A549 treated with AZD9567 at 1 μM for 4 hours (cell line): Measurements from ENCODE around the gene OR9Q1. TPM values are rescaled to one million over a fixed set of nuclear protein-coding genes. Genes with fewer than 3 reads are reported as not detected.

Experiments used
- total RNA-seq: library from RNA; stranded (reverse); fragments of 200-300 nt; extraction: Qiagen RNA extraction; gene quantifications from 5 replicates; pipeline ENCODE4 v1.2.3, GENCODE V29; 2022; ENCODE audit not compliant: insufficient read depth

The OR9Q1 gene, protein sequence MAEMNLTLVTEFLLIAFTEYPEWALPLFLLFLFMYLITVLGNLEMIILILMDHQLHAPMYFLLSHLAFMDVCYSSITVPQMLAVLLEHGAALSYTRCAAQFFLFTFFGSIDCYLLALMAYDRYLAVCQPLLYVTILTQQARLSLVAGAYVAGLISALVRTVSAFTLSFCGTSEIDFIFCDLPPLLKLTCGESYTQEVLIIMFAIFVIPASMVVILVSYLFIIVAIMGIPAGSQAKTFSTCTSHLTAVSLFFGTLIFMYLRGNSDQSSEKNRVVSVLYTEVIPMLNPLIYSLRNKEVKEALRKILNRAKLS
- total RNA-seq: not detected in 5 replicates

DNA sequence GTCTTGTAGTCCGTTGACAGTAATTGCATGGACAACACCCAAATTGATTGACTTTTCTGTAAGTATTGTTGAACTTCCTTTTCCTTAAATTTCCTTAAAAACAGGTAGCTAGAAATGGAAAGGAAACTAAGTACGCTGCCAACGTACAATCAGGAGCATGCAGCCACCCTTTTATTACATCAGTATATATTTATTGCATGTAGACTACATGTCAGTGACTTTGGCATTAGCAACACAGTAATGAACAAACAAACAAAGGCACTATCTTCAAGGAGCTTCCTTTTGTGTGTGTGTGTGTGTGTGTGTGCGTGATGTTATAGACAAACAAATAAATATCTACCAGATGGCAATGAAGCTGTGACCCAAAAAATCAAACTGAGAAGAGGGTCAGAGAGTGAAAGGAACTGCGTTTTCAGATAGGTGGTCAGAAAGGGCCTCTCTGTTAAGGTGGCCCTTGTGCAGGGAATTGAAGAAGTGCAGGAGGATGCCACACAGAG lies at the start of gene OR9Q1:
Gene OR9Q1 (plus strand): TSS at position 447 of the 497 bp plus-strand sequence. CDS start 155,564 bp downstream, outside the sequence.

DNA sequence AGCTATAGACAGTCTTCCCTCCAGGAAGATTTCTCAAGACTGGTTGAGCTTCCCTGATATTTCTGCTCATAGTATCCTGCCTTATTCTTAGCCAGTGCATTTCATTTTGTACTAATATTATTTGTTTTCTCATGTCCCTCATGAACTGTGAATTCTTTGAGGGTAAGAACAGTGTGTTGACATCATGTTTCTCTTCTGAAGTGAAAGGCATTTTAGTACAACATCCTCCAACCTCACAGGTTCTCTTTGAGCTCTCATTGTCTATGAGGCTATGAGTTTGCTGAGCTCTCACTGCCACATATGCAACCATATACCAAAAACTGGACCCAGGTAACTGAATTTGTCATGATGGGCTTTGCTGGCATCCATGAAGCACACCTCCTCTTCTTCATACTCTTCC lies 7.0 kb downstream of the OR9Q1 start, which contains the start of gene OR6Q1:
Gene OR6Q1 (plus strand): TSS at position 301 of the 400 bp plus-strand sequence. CDS start 0 bp downstream, at position 301.

DNA sequence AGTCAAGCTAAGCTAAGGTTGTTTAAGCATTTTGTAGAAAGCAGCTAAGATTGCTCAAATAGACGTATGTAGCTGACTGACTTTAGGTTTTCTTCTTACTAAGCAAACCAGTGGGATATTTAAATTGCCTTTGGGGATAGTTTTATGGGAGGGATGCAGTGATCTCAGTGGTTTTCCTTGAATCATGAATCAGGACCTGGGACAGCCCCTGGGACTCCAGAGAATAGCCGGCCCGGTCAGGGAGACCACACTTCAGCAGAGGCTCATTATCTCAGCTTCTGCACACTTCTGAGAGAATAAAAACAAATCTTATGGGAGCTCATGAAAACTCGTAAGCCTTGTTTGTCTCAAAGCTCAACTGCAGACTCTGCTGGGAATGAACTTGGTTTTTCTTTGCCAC lies 101.8 kb downstream of the OR9Q1 start, which contains the start of gene OR9I1:
Gene OR9I1 (minus strand): TSS at position 62 of the 400 bp plus-strand sequence. CDS start 6,086 bp downstream, outside the sequence.

DNA sequence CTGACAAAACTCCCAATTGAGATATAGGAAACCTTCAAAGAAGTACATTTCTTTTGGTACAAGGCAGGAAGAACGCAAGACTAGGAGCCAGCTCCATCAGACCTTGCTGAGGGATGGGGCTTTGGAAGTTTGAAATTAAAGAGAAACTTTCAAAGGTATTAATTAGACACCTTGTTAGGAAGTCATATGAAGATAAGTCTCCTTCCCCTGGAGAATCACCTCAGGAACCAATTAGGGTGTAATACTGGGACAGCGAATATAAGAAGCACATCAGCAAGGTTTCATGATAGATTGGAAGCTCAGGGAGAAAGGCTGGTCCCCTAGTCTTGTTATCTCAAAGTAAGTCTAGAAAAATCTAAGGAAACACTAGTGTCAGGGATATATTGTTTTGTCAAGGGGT lies 165.1 kb downstream of the OR9Q1 start, which contains the start of gene OR9Q2:
Gene OR9Q2 (plus strand): TSS at position 301 of the 400 bp plus-strand sequence. CDS start 1,421 bp downstream, outside the sequence.

DNA sequence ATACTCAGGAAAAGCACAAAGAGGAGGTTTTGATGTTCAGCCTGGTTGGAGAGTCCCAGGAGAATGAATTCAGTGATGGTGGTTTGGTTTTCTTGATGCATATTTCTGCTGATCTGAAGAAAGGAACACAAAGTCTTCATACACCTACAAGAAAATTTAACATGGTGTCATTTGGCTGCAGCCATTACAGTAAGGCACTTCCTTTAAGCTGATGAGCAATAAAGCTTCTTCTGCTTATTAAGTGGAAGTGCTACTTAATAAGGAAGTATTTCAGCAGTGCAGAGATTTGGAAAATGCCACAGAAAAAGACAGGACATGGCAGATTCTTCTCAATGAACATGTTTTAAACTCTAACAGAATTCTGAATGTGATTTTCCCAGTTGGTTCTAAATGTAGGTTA lies 180.4 kb downstream of the OR9Q1 start, which contains the start of gene OR1S2:
Gene OR1S2 (minus strand): TSS at position 101 of the 400 bp plus-strand sequence. CDS start 0 bp downstream, at position 101.

DNA sequence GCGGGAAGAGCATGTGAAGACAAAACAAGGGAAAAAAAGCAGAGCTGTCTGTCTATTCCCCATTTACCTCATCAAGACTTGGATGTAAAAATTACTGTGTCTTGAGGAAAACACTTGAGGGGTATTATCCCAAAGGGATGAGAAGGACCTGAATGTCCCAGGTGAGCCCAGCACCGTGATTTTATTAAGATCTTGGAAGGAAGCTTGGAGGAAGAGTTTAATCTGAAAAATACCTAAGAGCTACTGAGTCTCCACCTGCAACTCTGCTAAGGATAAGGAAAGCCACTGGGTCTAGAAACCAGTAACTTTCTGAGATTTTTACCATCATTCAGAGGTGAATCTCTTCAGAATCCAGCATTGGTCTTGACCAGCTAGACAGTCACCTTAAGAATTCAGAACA lies 188.7 kb downstream of the OR9Q1 start, which contains the start of gene OR1S1:
Gene OR1S1 (plus strand): TSS at position 301 of the 400 bp plus-strand sequence.

Other genes with a start within 250 kb of the OR9Q1 start
- gene OR6Q1, start 7.1 kb downstream of the OR9Q1 start, total RNA-seq: not detected in 5 replicates
- not detected in 5 replicates for gene OR9I1, start 101.6 kb downstream of the OR9Q1 start, total RNA-seq
- not detected in 5 replicates for gene OR9Q2, start 165.2 kb downstream of the OR9Q1 start, total RNA-seq
- not detected in 5 replicates for gene OR1S2, start 180.3 kb downstream of the OR9Q1 start, total RNA-seq
- not detected in 5 replicates for gene OR1S1, start 188.8 kb downstream of the OR9Q1 start, total RNA-seq
- gene OR10Q1, start 205.0 kb downstream of the OR9Q1 start, total RNA-seq: not detected in 5 replicates
- not detected in 5 replicates for gene OR10W1, start 244.4 kb downstream of the OR9Q1 start, total RNA-seq